ENCODE data around the gene MAPT. TPM values are rescaled to one million over a fixed set of nuclear protein-coding genes. Genes with fewer than 3 reads are reported as not detected.

MAPT gene
- total and polyA plus RNA-seq, 2 of the 13 experiments (the other 11 are each of a cell fraction or from before 2014, with no cell fraction given) = 2.1 to 2.8 TPM

DNA sequence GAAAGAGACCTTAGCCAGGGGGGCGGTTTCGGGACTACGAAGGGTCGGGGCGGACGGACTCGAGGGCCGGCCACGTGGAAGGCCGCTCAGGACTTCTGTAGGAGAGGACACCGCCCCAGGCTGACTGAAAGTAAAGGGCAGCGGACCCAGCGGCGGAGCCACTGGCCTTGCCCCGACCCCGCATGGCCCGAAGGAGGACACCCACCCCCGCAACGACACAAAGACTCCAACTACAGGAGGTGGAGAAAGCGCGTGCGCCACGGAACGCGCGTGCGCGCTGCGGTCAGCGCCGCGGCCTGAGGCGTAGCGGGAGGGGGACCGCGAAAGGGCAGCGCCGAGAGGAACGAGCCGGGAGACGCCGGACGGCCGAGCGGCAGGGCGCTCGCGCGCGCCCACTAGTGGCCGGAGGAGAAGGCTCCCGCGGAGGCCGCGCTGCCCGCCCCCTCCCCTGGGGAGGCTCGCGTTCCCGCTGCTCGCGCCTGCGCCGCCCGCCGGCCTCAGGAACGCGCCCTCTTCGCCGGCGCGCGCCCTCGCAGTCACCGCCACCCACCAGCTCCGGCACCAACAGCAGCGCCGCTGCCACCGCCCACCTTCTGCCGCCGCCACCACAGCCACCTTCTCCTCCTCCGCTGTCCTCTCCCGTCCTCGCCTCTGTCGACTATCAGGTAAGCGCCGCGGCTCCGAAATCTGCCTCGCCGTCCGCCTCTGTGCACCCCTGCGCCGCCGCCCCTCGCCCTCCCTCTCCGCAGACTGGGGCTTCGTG lies at the start of gene MAPT (continued):
- peak; percentile 51; the same call in 1 of the 2 replicates for TF ChIP-seq ZNF768 (CRISPR knock-in tag; IDR thresholded peaks at IDR 0.05)
- no peak for TF ChIP-seq ZEB1 (IDR thresholded peaks at IDR 0.05; ENCODE audit: insufficient replicate concordance, low read depth)
- TF ChIP-seq ZNF34 (CRISPR knock-in tag; IDR thresholded peaks at IDR 0.05; ENCODE audit: borderline replicate concordance) = no peak
- no peak for TF ChIP-seq ZNF335 (CRISPR knock-in tag; IDR thresholded peaks at IDR 0.05)
- peak; percentile 84 for TF ChIP-seq ZNF451 (CRISPR knock-in tag; IDR thresholded peaks at IDR 0.05)
- TF ChIP-seq ZNF747 (CRISPR knock-in tag; IDR thresholded peaks at IDR 0.05; ENCODE audit: borderline replicate concordance) = 0 out of 2 replicates have a peak, but pooled peaks have one; percentile 10
- TF ChIP-seq ZNF138 (CRISPR knock-in tag; IDR thresholded peaks at IDR 0.05; ENCODE audit: low read depth) = no peak
- no peak for TF ChIP-seq MBNL3 (CRISPR knock-in tag; conservative IDR thresholded peaks at IDR 0.05)
- peak; percentile 90 for TF ChIP-seq MAX (IDR thresholded peaks at IDR 0.05)
- TF ChIP-seq ZNF83 (CRISPR knock-in tag; IDR thresholded peaks at IDR 0.05; ENCODE audit: borderline replicate concordance) = no peak; the same call in 1 of the 2 replicates
- peak; percentile 42 for TF ChIP-seq BHLHE40 (IDR thresholded peaks at IDR 0.05; ENCODE audit: low read length)
- TF ChIP-seq CREB1 (IDR thresholded peaks at IDR 0.05) = no peak; the same call in 1 of the 2 replicates
- TF ChIP-seq CREB1 (CRISPR knock-in tag; IDR thresholded peaks at IDR 0.05) = no peak
- TF ChIP-seq CBX5 (CRISPR knock-in tag; IDR thresholded peaks at IDR 0.05; ENCODE audit: borderline replicate concordance) = no peak
- TF ChIP-seq ZFP90 (CRISPR knock-in tag; IDR thresholded peaks at IDR 0.05; ENCODE audit: borderline replicate concordance) = peak; percentile 54
- peak; percentile 91 for TF ChIP-seq ZNF687 (CRISPR knock-in tag; IDR thresholded peaks at IDR 0.05)
- TF ChIP-seq AHR (CRISPR knock-in tag; IDR thresholded peaks at IDR 0.05) = no peak
- TF ChIP-seq KDM3A (CRISPR knock-in tag; IDR thresholded peaks at IDR 0.05; ENCODE audit: low read depth) = 0 out of 2 replicates have a peak, but pooled peaks have one; percentile 39
- TF ChIP-seq NFRKB (IDR thresholded peaks at IDR 0.05) = no peak
- TF ChIP-seq ERF (CRISPR knock-in tag; IDR thresholded peaks at IDR 0.05) = peak; percentile 55; the same call in 1 of the 2 replicates
- TF ChIP-seq ZNF296 (CRISPR knock-in tag; conservative IDR thresholded peaks at IDR 0.05) = no peak
- TF ChIP-seq NFYC (CRISPR knock-in tag; IDR thresholded peaks at IDR 0.05) = no peak
- TF ChIP-seq RARA (CRISPR knock-in tag; IDR thresholded peaks at IDR 0.05) = 0 out of 2 replicates have a peak, but pooled peaks have one; percentile 6
- no peak; the same call in 1 of the 2 replicates for TF ChIP-seq MED13 (CRISPR knock-in tag; IDR thresholded peaks at IDR 0.05)
- peak; percentile 73 for TF ChIP-seq HNRNPLL (IDR thresholded peaks at IDR 0.05; ENCODE audit: low read depth, low read length, poor library complexity, severe bottlenecking)
- TF ChIP-seq, protein P1, sequence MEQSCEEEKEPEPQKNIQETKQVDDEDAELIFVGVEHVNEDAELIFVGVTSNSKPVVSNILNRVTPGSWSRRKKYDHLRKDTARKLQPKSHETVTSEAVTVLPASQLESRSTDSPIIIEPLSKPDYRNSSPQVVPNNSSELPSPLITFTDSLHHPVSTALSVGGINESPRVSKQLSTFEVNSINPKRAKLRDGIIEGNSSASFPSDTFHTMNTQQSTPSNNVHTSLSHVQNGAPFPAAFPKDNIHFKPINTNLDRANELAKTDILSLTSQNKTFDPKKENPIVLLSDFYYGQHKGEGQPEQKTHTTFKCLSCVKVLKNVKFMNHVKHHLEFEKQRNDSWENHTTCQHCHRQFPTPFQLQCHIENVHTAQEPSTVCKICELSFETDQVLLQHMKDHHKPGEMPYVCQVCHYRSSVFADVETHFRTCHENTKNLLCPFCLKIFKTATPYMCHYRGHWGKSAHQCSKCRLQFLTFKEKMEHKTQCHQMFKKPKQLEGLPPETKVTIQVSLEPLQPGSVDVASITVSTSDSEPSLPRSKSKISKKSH (CRISPR knock-in tag; IDR thresholded peaks at IDR 0.05; ENCODE audit: borderline replicate concordance) = 0 out of 2 replicates have a peak, but pooled peaks have one; percentile 18
- peak; percentile 81; the same call in 1 of the 2 replicates for TF ChIP-seq ZNF777 (CRISPR knock-in tag; IDR thresholded peaks at IDR 0.05)

Measured in HepG2 (cell line).